ENCODE measurements around the gene MPV17L. TPM values are rescaled to one million over a fixed set of nuclear protein-coding genes. Genes with fewer than 3 reads are reported as not detected.

Gene MPV17L
- total and polyA plus RNA-seq, 8 donors, result 1.4 to 7.0 (median 5.5) TPM

- Histone ChIP-seq H3K4me3 (no peak overlapping the region), H3K27me3 (no peaks in the 10 kb centered on the region), H3K36me3 (no peaks in the 10 kb centered on the region), H3K4me1 (no peaks in the 10 kb centered on the region), H3K9me3 (no peaks in the 10 kb centered on the region), H3K27ac (no peak overlapping the region)
- DNase-seq (no peak), ATAC-seq (no peak)
- TF ChIP-seq CTCF (IDR thresholded peaks at IDR 0.05), result no peak
- intact Hi-C loops (cut with DNase I), result no loop called here
Observed at GRCh38 chr16:15457958-15458357, 62.4 kb downstream of the MPV17L start.

- no peaks in the 10 kb centered on the region for H3K4me1 ChIP-seq
- intact Hi-C loops (cut with DNase I), result no loop called here
- no peak overlapping the region for H3K4me3 ChIP-seq
- TF ChIP-seq CTCF (IDR thresholded peaks at IDR 0.05), result no peak
- no peak overlapping the region for H3K27ac ChIP-seq
- DNase-seq, result no peak
- no peaks in the 10 kb centered on the region for H3K36me3 ChIP-seq
- no peaks in the 10 kb centered on the region for H3K27me3 ChIP-seq
- no peak for ATAC-seq
- no peaks in the 10 kb centered on the region for H3K9me3 ChIP-seq
Observed at GRCh38 chr16:15459791-15460190, 64.2 kb downstream of the MPV17L start.

- no peak for TF ChIP-seq CTCF (IDR thresholded peaks at IDR 0.05)
- H3K27ac ChIP-seq, result no peak overlapping the region
- no peaks in the 10 kb centered on the region for H3K36me3 ChIP-seq
- H3K27me3 ChIP-seq, result no peaks in the 10 kb centered on the region
- ATAC-seq, result no peak
- no peak for DNase-seq
- H3K9me3 ChIP-seq, result no peaks in the 10 kb centered on the region
- no peak overlapping the region for H3K4me3 ChIP-seq
- H3K4me1 ChIP-seq, result no peaks in the 10 kb centered on the region
- intact Hi-C loops (cut with DNase I), result no loop called here
Observed at GRCh38 chr16:15460601-15461000, 65.0 kb downstream of the MPV17L start.

- no peak for TF ChIP-seq CTCF (IDR thresholded peaks at IDR 0.05)
- DNase-seq, result no peak
- Histone ChIP-seq H3K4me1 (no peaks in the 10 kb centered on the region), H3K27me3 (no peaks in the 10 kb centered on the region), H3K4me3 (no peak overlapping the region), H3K9me3 (no peaks in the 10 kb centered on the region), H3K36me3 (no peaks in the 10 kb centered on the region), H3K27ac (no peak overlapping the region)
- intact Hi-C loops (cut with DNase I), result no loop called here
- no peak for ATAC-seq
Observed at GRCh38 chr16:15461376-15461775, 65.8 kb downstream of the MPV17L start.

Other genes with a start within 250 kb of the MPV17L start
- 10 to 100 TPM; 13.6 to 17.7 TPM for gene NPIPA5, start 17.5 kb upstream of the MPV17L start, total RNA-seq
- gene NPIPA5, start 17.5 kb upstream of the MPV17L start, polyA plus RNA-seq (ENCODE audit: insufficient read length in 6 of 6), result 10 to 100 TPM in 5 of 6 donors, 1 to 10 TPM in 1; 2.5 to 60.3 (median 40.1) TPM
- 10 to 100 TPM; 12.0 to 12.9 TPM for gene BMERB1, start 38.8 kb downstream of the MPV17L start, total RNA-seq
- 10 to 100 TPM; 36.2 to 45.8 (median 41.6) TPM for gene BMERB1, start 38.8 kb downstream of the MPV17L start, polyA plus RNA-seq (ENCODE audit: insufficient read length in 6 of 6)
- gene MARF1, start 247.4 kb downstream of the MPV17L start, total RNA-seq, result 10 to 100 TPM; 72.3 to 86.1 TPM
- gene MARF1, start 247.4 kb downstream of the MPV17L start, polyA plus RNA-seq (ENCODE audit: insufficient read length in 6 of 6), result 10 to 100 TPM; 60.1 to 78.2 (median 67.6) TPM